Bladder microvascular endothelial cell (primary cell): ENCODE data around the gene CPNE8. TPM values are rescaled to one million over a fixed set of nuclear protein-coding genes. Genes with fewer than 3 reads are reported as not detected.

Experiments
- total RNA-seq: library from RNA; depleted of rRNA; stranded (reverse); fragments of >200 nt; gene quantifications from 2 replicates; pipeline ENCODE4 v1.2.3, GENCODE V29; 2014

Gene CPNE8
- 11.2 and 22.3 TPM in 2 replicates for total RNA-seq

DNA sequence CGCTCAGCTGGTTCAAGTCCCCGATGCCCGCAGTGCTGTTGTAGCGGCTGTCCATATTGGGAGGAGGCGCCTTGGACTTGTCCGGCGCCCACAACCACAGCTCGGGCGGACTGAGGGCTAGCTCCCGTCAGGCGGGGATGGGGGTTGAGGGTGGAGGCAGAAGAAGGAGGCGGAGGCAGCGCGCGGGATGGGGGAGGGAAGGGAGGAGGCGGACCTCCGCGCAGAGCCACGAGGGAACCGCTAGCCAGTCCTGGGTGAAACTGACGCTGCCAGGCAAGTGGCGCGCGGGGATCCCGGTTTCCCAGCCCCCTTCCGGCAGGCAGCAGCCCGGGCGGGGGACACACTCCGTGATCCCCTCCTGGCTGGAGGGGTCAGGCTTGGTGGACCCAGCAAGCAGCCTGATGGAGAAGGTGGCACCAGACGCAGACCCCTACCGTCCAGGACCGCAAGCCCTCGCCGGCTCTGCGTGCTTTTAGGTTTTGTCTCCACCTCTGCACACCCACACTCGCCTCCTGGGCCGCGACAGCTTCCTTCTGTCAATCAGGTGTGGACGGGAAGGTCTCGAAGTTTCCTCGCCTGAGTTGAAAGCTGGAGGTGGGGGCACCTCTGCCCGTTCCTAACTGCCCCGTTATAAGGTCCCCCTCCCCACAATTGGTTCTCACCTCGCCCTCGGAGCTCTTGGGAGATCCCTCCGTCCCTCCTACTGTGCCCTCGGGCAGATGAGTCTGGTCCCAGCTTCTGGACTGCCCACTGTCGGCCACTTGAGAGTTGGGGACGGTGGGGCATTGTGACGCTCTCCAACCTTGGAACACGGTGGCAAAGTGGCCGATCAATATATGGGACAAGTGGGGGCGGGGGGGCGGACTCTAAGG, at the start of gene CPNE8:
Gene CPNE8, minus strand, starts transcription at position 112 of the 872 bp plus-strand sequence. Its CDS starts 57 bp downstream, at position 55.

